Stimulated activated CD8-positive, alpha-beta memory T cell treated with anti-CD3 and anti-CD28 coated beads, Interleukin-4, amount 100 ng/mL, for 24 hours (primary cell): ENCODE results near the gene VIP.
"Not testable (repeated sequence)": the region's sequence is repeated elsewhere in the genome, so short reads cannot be mapped to it uniquely, and the experiment has no call there.

Experiments
- DNase-seq: peaks from one replicate; pipeline ENCODE4 v3.0.0-alpha.2; 2020; ENCODE audit warnings: low read depth

Gene VIP

DNA sequence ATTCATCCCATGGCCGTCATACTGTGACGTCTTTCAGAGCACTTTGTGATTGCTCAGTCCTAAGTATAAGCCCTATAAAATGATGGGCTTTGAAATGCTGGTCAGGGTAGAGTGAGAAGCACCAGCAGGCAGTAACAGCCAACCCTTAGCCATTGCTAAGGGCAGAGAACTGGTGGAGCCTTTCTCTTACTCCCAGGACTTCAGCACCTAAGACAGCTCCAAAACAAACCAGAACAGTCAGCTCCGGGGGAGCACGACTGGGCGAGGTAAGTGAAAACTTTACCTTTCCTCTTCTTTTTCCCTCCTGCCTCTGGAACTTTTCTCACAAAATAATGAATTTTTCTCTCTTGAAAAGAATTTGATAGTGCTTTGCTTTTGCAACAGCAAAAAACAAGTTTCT, at the start of gene VIP:
VIP (plus strand) TSS at position 104 of the 400 bp plus-strand sequence. CDS start 1,381 bp downstream, outside the sequence.
- DNase-seq = no peak

DNA sequence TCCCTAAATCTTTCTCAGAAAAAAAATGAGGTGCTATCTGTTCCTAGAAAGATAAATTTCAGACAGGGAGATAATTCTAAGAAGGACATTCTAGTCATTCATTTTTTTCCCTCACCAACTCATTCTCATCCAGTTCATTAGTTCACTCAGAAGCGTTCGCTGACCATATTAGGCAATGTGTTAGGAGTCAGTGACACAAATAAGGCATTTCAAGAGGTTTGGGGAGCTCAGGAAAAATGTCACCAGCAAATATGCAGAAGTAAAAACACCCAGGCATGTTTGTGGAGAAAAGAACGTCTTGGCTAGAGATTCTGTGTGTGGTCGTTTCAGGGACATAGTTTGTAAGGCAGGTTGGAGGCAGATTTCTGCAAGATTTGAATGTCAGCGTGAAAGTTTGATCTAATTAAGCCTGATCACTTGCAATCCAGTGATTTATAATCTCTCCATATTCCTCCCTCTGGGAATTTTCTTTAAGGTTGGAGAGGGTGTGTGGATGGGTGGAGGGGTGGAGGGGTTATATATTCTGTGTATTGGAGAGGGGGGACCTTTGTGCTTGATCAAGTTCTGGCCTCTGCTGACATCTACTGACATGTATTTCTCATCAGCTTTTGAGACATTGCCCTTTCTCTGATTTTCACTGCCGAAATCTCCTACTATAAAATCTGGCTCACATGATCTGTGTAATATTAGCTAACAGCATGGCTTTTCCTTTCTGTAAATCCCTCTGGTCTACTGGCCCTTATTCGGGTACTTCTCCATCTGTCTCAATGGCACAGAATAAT, 49.3 kb upstream of the VIP start:
- DNase-seq = no peak

DNA sequence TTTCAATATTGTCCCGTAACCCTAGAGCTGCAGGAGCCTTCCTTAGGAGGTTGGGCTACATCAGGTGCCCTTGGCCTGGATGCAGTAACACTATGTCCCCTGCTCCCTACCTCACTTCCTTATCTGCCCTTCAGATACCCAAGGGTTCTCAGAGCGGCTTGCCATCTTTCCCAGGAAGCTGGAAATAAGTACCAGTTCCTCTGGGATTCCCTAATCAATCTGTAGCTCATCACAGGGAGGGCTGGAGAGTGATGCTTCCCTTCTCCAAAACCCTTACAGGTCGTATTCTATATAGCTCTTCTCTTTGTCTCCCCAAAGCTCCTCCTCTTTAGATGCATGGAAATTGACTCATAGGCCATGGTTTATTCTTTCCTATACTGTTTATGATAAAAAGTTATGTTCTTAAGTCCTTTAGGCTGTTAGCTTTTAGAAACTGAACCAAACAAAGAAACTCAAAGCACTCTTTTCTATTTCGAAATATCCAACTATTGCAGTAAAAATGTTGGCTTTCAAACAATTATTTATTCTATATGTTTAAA, 48.7 kb upstream of the VIP start:
- no peak for DNase-seq

DNA sequence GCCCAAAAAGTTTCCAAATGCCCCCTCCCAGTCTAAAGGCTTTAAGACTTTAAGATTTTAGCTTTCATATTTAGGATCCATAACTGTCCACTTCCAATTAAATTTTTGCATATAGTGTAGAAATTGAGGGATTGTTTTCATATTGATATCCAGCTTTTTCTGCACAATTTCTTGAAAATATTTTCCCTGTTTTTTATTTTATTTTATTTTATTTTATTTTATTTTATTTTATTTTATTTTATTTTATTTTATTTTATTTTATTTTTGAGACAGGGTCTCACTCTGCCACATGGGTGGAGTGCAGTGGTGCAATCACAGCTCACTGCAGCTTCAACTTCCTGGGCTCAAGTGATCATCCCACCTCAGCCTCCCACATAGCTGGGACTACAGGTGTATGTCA, 46.8 kb upstream of the VIP start:
- not testable (repeated sequence) for DNase-seq

DNA sequence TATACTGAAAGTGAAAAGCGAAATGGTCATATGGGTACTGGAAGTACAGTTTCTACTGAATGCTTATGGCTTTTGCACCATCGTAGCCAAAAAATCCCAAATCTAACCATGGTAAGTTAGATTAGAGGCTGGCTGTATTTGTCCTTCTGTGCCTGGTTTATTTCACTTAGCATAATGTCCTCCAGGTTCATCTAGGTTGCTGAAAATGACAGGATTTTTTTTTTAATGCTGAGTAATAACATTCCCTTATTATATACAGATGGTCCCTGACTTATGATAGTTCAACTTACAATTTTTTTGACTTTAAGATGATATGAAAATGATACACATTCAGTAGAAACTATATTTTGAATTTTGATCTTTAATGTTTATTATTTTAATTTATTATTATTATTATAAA, 45.3 kb upstream of the VIP start:
- DNase-seq = no peak

DNA sequence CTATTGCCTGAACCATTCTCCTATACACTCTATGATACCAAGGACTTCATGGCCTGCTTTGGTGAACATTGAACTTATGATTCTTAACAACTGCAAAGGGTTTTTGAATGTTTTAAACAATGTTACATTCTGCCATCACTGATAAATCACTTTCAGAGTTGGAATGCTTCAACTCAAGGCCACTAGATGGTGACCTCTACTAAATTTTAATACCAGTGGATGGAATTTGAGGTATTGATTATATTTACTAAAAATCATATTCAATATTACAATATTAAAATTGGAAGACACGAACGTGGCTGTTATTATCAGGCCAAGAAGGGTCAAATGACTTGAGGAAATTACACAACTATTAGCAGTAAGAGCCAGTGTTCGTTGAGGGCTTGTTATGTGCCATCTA, 34.3 kb upstream of the VIP start:
- DNase-seq = no peak

DNA sequence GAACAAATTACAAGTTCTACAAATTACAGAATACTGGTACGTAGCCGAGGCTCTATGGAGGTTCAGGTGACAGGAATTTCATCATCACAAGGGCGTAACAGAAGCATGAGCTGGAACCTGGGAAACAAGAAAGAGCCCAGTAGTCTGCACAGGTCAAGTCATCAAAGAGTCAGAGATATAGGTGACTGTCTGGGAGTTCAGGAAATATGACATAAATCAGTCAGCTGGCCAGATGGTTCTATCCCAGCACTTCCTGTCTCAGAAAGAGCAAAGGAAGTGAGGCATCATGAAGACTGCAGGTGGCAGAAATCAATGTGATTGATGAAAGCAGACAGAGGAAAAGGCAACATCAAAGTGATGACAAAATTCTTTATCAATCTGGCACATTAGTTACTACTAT, 29.6 kb upstream of the VIP start:
- no peak for DNase-seq

DNA sequence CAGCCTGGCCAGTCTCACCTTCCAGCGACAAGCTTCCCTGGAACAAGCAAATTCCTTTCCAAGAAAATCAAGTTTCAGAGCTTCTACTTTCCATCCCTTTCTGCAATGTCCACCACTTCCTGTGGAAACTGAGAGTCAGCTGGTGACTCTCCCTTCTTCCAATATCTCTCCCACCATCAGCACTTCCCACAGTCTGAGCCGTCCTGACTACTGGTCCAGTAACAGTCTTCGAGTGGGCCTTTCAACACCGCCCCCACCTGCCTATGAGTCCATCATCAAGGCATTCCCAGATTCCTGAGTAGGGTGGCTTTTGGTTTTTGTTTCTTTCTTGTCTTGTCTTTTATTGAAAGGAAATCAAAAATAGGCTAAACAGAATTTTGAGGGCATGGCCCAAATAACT, 28.6 kb upstream of the VIP start:
- DNase-seq = no peak

DNA sequence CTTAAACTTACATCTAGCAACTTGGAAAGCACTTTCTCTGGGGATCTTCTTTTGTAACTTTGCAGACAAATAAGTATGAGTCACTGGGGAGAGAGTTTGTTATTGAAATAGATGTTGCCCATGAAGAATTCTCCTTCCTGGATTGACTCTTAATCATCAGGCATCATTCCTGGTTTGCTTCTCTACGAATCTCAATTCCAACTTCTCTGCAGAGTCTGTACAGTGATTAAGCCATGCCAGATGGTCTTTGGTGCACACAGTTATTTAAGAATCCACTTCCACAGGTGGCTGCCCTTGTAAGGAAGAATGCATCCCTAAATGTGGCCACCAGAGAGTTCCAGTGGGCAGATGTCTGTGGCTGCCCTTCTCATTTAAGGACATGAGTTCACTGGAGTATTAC, 27.2 kb upstream of the VIP start:
- no peak for DNase-seq

DNA sequence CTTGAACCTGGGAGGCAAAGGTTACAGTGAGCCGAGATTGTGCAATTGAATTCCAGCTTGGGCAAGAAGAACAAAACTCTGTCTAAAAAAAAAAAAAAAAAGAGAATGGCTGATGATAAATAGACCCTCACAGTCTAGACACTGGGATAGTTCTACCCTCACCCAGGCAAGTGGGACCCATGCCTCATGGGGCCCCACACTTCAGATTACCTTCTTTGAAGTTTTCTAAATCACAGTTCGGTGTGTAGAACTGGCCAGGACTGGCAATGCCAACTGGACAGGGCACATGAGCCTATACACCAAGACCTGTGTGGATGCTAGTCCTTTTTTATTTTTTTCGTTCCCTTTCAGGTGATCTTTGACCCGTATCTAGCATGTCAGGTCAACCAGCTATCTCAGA, 24.3 kb upstream of the VIP start:
- no peak for DNase-seq

DNA sequence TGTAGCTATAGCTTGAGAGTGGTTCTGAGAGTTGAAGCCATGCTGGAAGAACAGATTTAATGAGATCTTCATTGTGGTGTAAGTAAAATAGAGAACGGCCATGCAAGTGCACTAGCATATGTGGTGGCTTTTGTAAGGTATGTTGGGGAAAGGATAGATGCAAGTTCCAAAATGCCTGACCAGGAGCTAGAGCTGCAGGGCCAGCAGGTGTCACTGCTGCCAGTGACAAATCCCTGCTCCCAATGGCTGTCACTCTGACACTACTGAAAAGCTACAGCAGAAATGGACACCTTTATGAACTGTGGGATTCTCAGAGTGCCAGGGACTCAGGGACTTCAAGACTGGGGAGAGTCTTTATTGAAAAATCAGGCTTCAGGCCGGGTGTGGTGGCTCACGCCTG, 23.1 kb upstream of the VIP start:
- no peak for DNase-seq

DNA sequence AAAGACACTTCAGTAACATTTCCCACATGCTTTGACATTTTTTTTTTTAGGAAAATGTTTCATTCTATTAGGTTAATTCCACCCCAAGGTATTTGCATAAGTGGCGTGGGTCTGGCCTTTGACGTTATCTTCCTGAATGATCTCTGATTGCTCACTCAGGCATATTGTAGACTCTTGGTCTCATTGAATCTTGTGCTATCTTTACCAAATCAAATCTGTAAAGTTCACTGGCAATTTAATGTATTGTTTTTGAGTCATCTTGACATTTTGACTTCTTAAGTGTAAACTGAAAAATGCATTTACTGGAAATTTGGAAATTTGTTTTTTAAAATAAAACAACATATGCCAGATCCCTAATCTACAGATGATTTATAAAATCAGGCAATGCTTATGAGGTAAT, 16.0 kb upstream of the VIP start:
- DNase-seq = no peak

DNA sequence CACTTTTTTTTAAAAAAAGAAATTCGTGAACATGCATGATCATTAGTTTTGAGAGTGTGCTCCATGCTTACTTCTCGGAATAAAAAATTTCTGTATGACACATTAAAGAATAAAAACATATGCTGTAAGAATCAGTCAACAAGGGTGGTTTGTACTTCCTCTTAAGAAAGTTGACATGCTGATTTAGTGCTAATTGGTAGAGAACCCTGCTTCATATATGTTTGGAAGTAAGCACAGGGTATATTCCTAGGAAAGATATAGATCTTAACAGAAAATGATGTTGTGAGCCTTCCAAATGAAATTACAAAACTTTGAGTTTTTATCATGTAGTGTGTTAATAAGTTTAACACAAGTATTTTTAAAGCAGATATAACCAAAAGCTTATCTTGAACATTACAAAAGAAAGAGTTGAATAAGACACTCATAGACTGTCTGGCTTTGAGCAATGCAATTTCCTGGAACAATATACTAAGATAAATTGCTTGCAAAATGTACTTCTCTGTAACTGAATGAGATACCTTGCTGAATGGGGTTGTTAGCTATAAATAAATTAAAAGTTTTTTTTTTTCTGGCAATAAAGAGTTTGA, 13.8 kb upstream of the VIP start:
- no peak for DNase-seq

DNA sequence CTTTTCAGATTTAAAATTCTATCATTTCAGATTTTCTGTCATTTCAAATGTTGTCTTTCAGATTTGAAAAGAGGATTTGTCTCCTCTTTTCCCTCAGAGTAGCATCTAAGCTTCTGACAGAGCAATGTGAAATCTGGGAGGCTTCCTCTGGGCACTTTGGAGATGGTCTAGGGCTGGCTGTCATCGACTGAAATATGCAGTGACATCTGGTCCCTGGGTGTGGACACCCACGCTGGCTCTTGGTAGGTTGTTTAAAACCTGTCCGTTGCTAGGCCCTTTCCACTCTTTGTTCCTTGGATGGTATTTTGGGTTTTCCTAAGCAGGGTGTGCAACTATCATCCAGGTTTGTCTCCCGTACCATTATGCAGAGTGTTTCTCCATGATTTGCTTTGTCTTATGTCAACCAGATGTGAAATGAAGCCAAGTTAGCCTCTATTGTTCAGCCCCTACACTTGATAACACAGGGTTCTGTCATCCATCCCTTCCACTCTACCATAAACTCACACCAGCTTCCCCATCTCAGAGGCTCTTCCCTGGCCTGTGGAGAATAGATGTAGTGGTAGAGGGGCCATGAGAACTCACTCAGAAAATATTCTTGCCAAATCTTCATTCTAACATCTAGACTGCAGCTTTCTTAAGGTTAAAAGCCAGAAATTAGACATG, 5.0 kb upstream of the VIP start:
- DNase-seq = no peak

DNA sequence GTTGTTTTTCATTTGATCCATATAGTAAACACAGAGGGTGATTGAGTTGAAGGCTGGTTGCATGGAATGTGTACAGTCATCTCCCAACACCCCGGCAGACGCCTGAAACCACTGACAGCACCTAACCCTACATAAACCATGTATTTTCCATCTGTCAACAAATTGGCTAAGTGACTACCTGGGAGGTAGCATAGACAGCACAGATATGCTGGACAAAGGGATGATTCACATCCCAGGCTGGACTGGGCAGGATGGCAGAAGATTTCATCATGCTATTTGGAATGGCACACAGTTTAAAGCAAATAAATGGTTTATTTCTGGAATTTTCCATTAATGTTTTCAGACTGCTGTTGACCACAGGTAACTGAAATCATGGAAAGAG, 4.4 kb upstream of the VIP start:
- DNase-seq = no peak

DNA sequence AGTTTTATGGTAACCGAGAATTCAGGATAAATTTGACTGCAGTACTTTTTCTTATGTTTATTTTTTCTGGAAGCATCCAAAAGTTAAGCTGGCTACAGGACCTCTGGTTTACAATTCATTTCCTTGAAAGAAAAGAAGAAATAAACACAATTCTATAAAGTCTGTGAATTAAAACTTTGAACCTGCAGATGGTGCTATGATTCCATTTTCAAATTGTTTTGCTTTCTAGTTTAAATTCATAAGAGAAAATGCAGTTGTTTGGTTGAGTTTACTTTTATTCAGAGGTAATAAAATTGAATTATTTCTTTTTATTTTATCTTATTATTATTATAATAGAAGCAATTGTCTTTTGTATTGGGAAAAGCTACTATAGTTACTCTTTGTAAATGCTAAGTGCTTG, 1.8 kb upstream of the VIP start:
- DNase-seq = no peak

DNA sequence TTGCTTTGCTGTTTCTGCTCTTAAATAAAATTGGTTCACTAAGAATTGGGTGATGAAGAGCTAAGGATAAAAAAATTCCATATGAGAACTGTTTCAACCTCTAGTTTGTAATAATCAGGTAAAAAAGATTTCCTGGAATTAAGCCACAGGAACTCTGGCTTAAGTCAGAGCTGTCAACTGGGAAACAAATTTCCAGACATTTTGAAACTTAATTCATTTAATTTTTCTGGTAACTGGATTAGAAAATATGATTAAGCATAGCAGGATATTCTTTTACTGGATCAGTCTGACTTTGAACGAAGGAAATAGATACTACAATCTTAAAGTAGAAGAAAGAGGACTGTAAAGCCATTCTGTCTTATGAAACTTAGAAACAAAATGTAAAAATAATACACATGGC, 1.3 kb upstream of the VIP start:
- DNase-seq = no peak

DNA sequence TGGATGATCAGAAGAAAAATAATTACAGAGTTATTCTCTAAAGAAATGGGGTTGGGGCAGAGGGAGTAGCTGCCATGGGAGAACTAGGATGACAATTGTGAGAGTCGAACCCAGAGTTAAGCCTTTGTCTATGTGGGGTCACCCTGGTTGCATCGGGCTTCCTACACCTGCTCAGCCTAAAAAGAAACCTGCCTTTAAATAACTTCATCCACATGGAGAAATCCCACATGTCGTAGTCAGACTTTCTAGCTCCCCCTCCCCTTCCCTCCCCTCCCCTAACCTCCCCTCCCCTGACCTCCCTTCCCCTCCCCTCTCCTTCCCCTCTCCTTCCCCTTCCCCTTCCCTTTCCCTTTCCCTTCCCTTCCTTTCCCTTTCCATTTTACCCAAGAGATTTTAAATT, 14.7 kb downstream of the VIP start:
- DNase-seq = no peak

DNA sequence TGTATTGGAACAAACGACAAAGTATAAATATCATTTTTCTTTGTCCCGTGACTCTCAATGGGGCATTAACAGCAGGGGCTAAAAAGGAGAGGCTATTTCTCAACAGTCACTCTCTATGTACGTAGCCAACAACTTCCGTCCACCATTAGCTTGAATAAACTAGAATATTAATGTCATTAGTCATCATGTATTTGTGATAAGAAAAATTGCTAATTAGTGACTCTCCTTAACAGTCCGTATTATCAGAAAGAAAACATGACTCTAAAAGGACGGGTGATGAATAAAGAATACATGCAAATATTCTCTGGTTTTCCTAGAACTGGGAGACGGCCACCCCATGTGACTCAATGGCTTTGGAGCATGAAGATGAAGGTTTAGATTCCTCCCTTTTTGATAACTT, 18.6 kb downstream of the VIP start:
- no peak for DNase-seq

DNA sequence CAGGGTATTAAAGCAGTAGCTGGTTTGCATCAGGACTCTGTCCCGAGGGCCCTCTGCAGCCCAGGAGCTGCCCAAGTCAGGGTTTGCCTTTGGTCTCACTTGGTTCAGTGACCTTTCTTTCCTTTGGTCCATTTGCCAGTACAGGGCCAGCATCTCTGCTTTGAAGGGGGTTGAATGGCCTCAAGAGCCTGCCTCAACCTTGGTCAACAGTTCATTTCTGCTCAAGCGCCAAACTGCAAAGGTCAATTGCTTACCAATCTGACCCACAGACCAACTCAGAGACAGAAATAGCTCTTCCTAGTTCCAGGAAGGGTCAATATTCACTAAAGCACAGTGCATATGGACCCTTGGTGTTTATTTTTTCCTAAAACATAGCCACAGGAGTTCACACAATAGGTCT, 19.4 kb downstream of the VIP start:
- DNase-seq = no peak

DNA sequence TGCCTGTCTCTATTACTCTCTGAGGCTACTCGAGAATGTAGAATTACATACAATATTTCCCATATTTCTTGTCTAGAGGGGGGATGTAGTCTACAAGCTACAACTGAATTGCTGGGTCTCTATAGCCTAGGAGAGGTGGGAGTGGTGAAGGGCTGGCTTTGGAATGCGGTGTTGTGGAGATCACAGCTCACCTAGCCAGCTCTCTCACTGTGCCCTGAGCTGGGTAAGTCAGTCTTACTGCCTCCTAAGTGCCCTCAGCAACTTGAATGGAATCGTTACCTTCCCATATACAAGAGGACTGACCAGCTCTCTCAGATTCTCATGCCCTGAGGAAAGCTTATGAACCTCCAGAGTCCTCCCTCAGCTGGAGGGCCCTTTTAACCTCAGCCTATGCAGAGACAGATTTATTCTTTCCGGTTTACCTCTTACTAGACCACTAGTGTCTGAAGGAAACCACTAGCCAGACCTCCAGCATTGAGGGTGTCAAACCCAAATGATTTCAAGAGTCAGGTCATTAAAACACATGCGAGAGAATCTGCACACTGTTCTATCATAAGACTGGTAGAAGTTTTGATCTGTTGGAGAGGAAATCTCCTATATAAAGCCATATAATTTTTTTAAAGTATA, 20.6 kb downstream of the VIP start:
- no peak for DNase-seq

DNA sequence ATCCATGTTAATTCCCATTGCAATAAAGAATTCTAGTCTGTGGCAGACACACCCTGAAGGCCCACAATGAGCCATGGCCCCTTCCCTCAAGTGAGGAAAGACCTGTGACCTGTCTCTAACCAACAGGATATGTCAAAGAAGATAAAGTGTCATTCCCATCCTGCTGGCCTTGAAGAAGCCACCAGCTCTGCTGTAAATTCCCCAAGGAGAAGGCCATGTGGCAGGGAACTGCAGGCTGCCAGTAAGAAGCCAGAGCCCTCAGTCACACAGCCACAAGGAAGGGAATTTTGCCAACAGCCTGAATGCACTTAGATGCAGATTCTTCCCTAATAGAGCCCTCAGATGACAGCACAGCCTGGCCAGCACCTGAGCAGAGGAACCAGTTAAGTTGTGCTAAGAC, 24.8 kb downstream of the VIP start:
- no peak for DNase-seq

DNA sequence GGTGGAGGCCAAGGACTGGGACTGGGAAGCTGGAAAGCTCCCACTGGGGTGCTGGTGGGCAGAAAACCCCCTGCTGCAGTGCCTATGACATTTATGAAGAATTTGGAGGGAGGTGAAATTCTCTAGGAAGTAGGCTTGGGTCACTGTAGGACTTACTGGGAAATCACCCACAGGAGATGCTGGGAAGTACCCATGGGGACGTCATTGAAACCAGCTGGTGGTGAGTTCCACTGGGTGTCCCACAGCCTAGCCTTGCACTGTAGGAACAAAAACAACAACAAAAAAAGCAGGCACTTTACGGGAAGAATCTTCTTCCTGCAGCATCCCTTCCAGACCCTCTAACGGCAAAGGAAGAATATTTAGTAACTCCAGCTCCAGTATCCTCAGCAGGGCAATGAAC, 26.2 kb downstream of the VIP start:
- no peak for DNase-seq
